Endothelial cell of umbilical vein (primary cell): ENCODE measurements around the gene TAS1R3. TPM values are rescaled to one million over a fixed set of nuclear protein-coding genes. Genes with fewer than 3 reads are reported as not detected.

Source experiments
- BruUV-seq: library from RNA; stranded (reverse); fragments of 400-500 nt; replicated peaks from 2 replicates; lab custom pipeline; 2021; lab: Mats Ljungman, UMichigan
- CTCF ChIA-PET: fragments of 300-600, 350-600 bp; sonication (Branson Sonifier 250); formaldehyde crosslinking; loops from one replicate; lab custom pipeline; 2021; ENCODE audit warnings: antibody characterized with exemption, inconsistent platforms; lab: Charles Lee
- POLR2A ChIA-PET: fragments of 300-600, 350-600 bp; sonication (Branson Sonifier 250); formaldehyde crosslinking; loops from one replicate; lab custom pipeline; 2021; ENCODE audit warnings: antibody characterized with exemption, inconsistent platforms; lab: Charles Lee
- DNase-seq: peaks from one replicate; pipeline ENCODE4 v3.0.0-alpha.2; 2011; ENCODE audit warnings: low read depth, low spot score
- FAIRE-seq: peaks from 2 replicates; lab custom pipeline; 2011; peaks lifted over from hg19 to GRCh38; lab: Jason Lieb, UNC
- H2AFZ ChIP-seq: 2 replicates; pipeline ENCODE4 v1.6.0; 2012; ENCODE audit warnings: low read depth, low read length, control low read depth, inconsistent platforms
- H3K27ac ChIP-seq: 2 replicates; pipeline ENCODE4 v1.5.1; 2011; ENCODE audit warnings: low read depth, mild to moderate bottlenecking, control low read depth, low read length, moderate library complexity; ENCODE audit not compliant: insufficient read depth
- H3K27me3 ChIP-seq, 2 experiments: 2 replicates each; pipeline versions ENCODE4 v1.6.0 to v1.6.1; 2011; ENCODE audit warnings: low read length in 2 of 2, mixed read lengths in 1 of 2; ENCODE audit not compliant: control insufficient read depth in 2 of 2, insufficient read depth in 2 of 2
- H3K36me3 ChIP-seq, 2 experiments: 2 replicates in 1 of 2; 3 replicates in 1 of 2; pipeline ENCODE4 v1.5.1; 2011; ENCODE audit warnings: low read length in 2 of 2, mild to moderate bottlenecking in 1 of 2, moderate library complexity in 1 of 2; ENCODE audit not compliant: control insufficient read depth in 2 of 2, insufficient read depth in 2 of 2; ENCODE audit errors: extremely low read depth in 1 of 2
- H3K4me1 ChIP-seq: 3 replicates; pipeline ENCODE4 v1.5.1; 2011; ENCODE audit warnings: mild to moderate bottlenecking, low read length; ENCODE audit not compliant: control insufficient read depth, insufficient read depth; ENCODE audit errors: extremely low read depth
- H3K4me2 ChIP-seq: 2 replicates; pipeline ENCODE4 v1.6.1; 2011; ENCODE audit warnings: low read length, control low read depth, mixed read lengths; ENCODE audit not compliant: insufficient read depth
- H3K4me3 ChIP-seq, 3 experiments: fragments of 200-600 bp in 1 of 3; sonication (generic), shearing (Covaris generic) in 1 of 3; replicated peaks in 1 of 3; 2 replicates each; pipeline ENCODE4 v1.5.1; 2011 to 2016; ENCODE audit warnings: control low read depth in 3 of 3, low read length in 3 of 3, mild to moderate bottlenecking in 2 of 3, inconsistent platforms in 1 of 3, low read depth in 1 of 3, moderate library complexity in 1 of 3; ENCODE audit not compliant: insufficient read depth in 1 of 3
- H3K79me2 ChIP-seq: 2 replicates; pipeline ENCODE4 v1.6.0; 2012; ENCODE audit warnings: low read length, inconsistent platforms; ENCODE audit not compliant: control insufficient read depth, insufficient read depth
- H3K9ac ChIP-seq: replicated peaks from 2 replicates; pipeline ENCODE3; 2011; ENCODE audit warnings: low read length, control low read depth; ENCODE audit not compliant: insufficient read depth; ENCODE audit errors: extremely low read depth
- H3K9me1 ChIP-seq: replicated peaks from 3 replicates; pipeline ENCODE4 v1.6.0; 2011; ENCODE audit warnings: mild to moderate bottlenecking, low read length; ENCODE audit not compliant: control insufficient read depth, insufficient read depth; ENCODE audit errors: extremely low read depth
- H3K9me3 ChIP-seq: replicated peaks from 2 replicates; pipeline ENCODE4 v1.5.1; 2012; ENCODE audit warnings: low read length, inconsistent platforms; ENCODE audit not compliant: control insufficient read depth, insufficient read depth
- H4K20me1 ChIP-seq: replicated peaks from 2 replicates; pipeline ENCODE3; 2011; ENCODE audit warnings: mild to moderate bottlenecking, low read length; ENCODE audit not compliant: control insufficient read depth, insufficient read depth; ENCODE audit errors: extremely low read depth
- FOS ChIP-seq: IDR thresholded peaks from 2 replicates; pipeline ENCODE4 v1.6.1; 2011; ENCODE audit warnings: mild to moderate bottlenecking, low read length, moderate library complexity, borderline replicate concordance; ENCODE audit not compliant: insufficient read depth
- GATA2 ChIP-seq: IDR thresholded peaks from 2 replicates; pipeline ENCODE4 v1.7.0; 2011; ENCODE audit warnings: low read depth, mild to moderate bottlenecking, moderate library complexity, mixed read lengths, low read length; ENCODE audit not compliant: insufficient read length, insufficient read depth
- JUN ChIP-seq: IDR thresholded peaks from 2 replicates; pipeline ENCODE4 v1.6.1; 2011; ENCODE audit warnings: borderline replicate concordance, low read depth; ENCODE audit not compliant: insufficient read length, insufficient read depth
- MYC ChIP-seq: IDR thresholded peaks from one replicate; pipeline ENCODE4 v1.6.1; 2011; ENCODE audit warnings: mild to moderate bottlenecking, low read depth, low read length
- POLR2A ChIP-seq: IDR thresholded peaks from 2 replicates; pipeline ENCODE4 v1.6.1; 2012; ENCODE audit warnings: low read depth, mild to moderate bottlenecking, control low read depth, low read length
- POLR2AphosphoS5 ChIP-seq: IDR thresholded peaks from 2 replicates; pipeline ENCODE4 v1.6.1; 2012; ENCODE audit warnings: low read depth, mild to moderate bottlenecking, control low read depth, low read length, moderate library complexity; ENCODE audit not compliant: insufficient read depth
- dilution Hi-C: fragments of 300-500 bp; cut with MboI; formaldehyde crosslinking; loops from one replicate; pipeline ENCODE4 v1.15.0; 2019; ENCODE audit warnings: low sequenced_read_pairs; ENCODE audit not compliant: extremely low pct_ligation_motif_present
- intact Hi-C: fragments of 100-400 bp; cut with micrococcal nuclease; formaldehyde crosslinking; loops from one replicate; pipeline ENCODE4 v1.10.0; 2022
- polyA plus RNA-seq, 4 experiments: library from polyadenylated mRNA; depleted of rRNA in 3 of 4; stranded (reverse) in 3 of 4; unstranded in 1 of 4; fragments of >200 nt; gene quantifications; 2 replicates each; pipeline versions ENCODE4 v1.2.1 to v1.2.3, GENCODE V29; 2011 to 2012; ENCODE audit warnings: missing spikeins in 1 of 4
- total RNA-seq: library from RNA; stranded (reverse); gene quantifications from 2 replicates; pipeline ENCODE4 v1.2.3, GENCODE V29; 2021
- TF ChIP-seq, protein P1 (sequence below): IDR thresholded peaks from 2 replicates; pipeline ENCODE4 v1.6.1; 2011; ENCODE audit not compliant: insufficient read depth, insufficient read length
- TF ChIP-seq, protein P2 (sequence below), 2 donors: IDR thresholded peaks; 1 replicate in 1 of 2; 2 replicates in 1 of 2; pipeline ENCODE4 v1.5.1; 2011; ENCODE audit warnings: low read length in 2 of 2, mild to moderate bottlenecking in 2 of 2, moderate library complexity in 2 of 2, control low read depth in 1 of 2, inconsistent platforms in 1 of 2, low read depth in 1 of 2; ENCODE audit not compliant: insufficient read depth in 1 of 2; ENCODE audit errors: extremely low read depth in 1 of 2

The TAS1R3 gene
- total and polyA plus RNA-seq, 2 donors (not counting 3 experiments of a cell fraction or from before 2014, with no cell fraction given), result 0.26 to 0.38 TPM

DNA sequence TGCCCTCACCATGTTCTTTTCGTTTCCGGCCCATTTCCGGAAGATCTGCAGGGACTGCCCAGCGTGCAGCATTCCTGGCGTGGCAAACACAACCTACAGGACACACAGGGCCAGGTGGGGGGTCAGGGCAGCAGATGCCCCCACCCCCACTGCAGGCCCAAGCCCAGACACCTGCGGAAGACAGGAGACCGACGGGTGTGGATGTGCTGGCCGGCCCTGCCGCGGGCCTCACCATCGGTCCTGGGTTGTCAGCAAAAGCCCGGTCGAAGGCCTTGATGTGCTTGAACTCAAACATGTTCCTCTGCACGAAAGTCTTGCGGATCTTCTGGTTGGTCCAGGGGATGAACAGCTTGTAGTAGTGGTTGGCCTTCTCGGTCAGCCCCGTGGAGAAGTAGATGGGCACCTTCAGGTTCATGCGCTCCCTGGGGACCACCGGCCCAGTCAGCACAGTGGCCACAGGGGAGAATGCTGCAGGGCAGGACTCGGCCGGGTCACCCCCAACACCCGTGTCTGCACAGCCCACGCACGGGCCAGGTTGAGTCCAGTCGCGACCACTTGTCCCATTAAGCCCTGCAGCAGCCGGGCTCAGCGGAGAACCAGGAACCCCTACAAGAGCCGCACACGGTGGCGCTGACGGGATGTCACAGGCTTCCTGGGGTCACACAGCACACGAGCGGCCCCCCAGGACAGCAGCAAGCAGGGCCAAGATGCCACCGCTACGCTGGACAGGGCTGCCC, 17.4 kb upstream of the TAS1R3 start:
- FAIRE-seq (no peak), DNase-seq (no peak)
- ChIA-PET POLR2A (interaction anchor here (0.5 kb wide), 1 partner anchor 81 kb away, joined by 3 read pairs; no protein-coding TSS in a partner anchor), CTCF (no interaction called here)
- Histone ChIP-seq H3K27ac (no peak overlapping the region), H3K4me1 (peaks cover 5% of the 10 kb centered on the region), H3K27me3 (no peaks in the 10 kb centered on the region), H3K79me2 (peaks cover 1% of the 10 kb centered on the region), H3K9ac (no peak overlapping the region), H3K4me3 (no peak overlapping the region), H3K4me2 (no peak overlapping the region), H3K36me3 (peaks cover 0 to 41% of the 10 kb centered on the region in 2 experiments), H4K20me1 (no peaks in the 10 kb centered on the region), H3K9me1 (no peaks in the 10 kb centered on the region), H2AFZ (no peak overlapping the region), H3K9me3 (no peaks in the 10 kb centered on the region)
- TF ChIP-seq, protein P1, sequence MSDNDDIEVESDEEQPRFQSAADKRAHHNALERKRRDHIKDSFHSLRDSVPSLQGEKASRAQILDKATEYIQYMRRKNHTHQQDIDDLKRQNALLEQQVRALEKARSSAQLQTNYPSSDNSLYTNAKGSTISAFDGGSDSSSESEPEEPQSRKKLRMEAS, result no peak
- TF ChIP-seq FOS (no peak), POLR2AphosphoS5 (no peak), JUN (no peak), MYC (no peak), GATA2 (no peak), POLR2A (no peak)
- TF ChIP-seq, protein P2, sequence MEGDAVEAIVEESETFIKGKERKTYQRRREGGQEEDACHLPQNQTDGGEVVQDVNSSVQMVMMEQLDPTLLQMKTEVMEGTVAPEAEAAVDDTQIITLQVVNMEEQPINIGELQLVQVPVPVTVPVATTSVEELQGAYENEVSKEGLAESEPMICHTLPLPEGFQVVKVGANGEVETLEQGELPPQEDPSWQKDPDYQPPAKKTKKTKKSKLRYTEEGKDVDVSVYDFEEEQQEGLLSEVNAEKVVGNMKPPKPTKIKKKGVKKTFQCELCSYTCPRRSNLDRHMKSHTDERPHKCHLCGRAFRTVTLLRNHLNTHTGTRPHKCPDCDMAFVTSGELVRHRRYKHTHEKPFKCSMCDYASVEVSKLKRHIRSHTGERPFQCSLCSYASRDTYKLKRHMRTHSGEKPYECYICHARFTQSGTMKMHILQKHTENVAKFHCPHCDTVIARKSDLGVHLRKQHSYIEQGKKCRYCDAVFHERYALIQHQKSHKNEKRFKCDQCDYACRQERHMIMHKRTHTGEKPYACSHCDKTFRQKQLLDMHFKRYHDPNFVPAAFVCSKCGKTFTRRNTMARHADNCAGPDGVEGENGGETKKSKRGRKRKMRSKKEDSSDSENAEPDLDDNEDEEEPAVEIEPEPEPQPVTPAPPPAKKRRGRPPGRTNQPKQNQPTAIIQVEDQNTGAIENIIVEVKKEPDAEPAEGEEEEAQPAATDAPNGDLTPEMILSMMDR (IDR thresholded peaks at IDR 0.05; ENCODE audit: extremely low read depth in 1 of 2, insufficient read depth in 1 of 2, low read depth in 1 of 2, low read length in 2 of 2), result no peak
- intact Hi-C loops, result no loop called here
- dilution Hi-C loops, result no loop called here
- no TSS peak for BruUV-seq
